KBM-7 (cell line): ENCODE results near the gene DNAH2.

Experiments
- DNase-seq: peaks from one replicate; pipeline ENCODE4 v3.0.0-alpha.2; 2015
- in situ Hi-C: fragments of 300-500 bp; cut with MboI; formaldehyde crosslinking; loops from 2 replicates; pipeline ENCODE4 v1.14.3; 2020; ENCODE audit warnings: low sequenced_read_pairs, low pct_unique_long_range_greater_than_20kb, mixed read lengths

DNAH2 gene

GRCh38 chr17:7717756-7718350, 309 bp downstream of the DNAH2 start:
- DNase-seq: peak; percentile 79
- in situ Hi-C loops: no loop called here

GRCh38 chr17:7719661-7720060, 2.1 kb downstream of the DNAH2 start:
- in situ Hi-C loops: no loop called here
- no peak for DNase-seq

- DNase-seq: no peak
- in situ Hi-C loops: no loop called here
Observed at GRCh38 chr17:7720125-7720524, 2.6 kb downstream of the DNAH2 start.

- in situ Hi-C loops: no loop called here
- DNase-seq: no peak
Observed at GRCh38 chr17:7721612-7722011, 4.1 kb downstream of the DNAH2 start.

- in situ Hi-C loops: no loop called here
- no peak for DNase-seq
Observed at GRCh38 chr17:7727886-7728285, 10.3 kb downstream of the DNAH2 start.

GRCh38 chr17:7729816-7730215, 12.3 kb downstream of the DNAH2 start:
- peak; percentile 60 for DNase-seq
- in situ Hi-C loops: no loop called here

GRCh38 chr17:7732981-7733539, 15.5 kb downstream of the DNAH2 start:
- in situ Hi-C loops: no loop called here

GRCh38 chr17:7737601-7738000, 20.1 kb downstream of the DNAH2 start:
- DNase-seq: no peak
- in situ Hi-C loops: no loop called here

More at GRCh38 chr17:7732981-7733539, 15.5 kb downstream of the DNAH2 start:
- DNase-seq: no peak

- no peak for DNase-seq
- in situ Hi-C loops: no loop called here
Observed at GRCh38 chr17:7739746-7740145, 22.2 kb downstream of the DNAH2 start.

- in situ Hi-C loops: no loop called here
- no peak for DNase-seq
Observed at GRCh38 chr17:7740481-7741001, 23.0 kb downstream of the DNAH2 start.

GRCh38 chr17:7742729-7743128, 25.2 kb downstream of the DNAH2 start:
- in situ Hi-C loops: no loop called here

GRCh38 chr17:7744416-7744815, 26.9 kb downstream of the DNAH2 start:
- DNase-seq: no peak
- in situ Hi-C loops: no loop called here

More at GRCh38 chr17:7742729-7743128, 25.2 kb downstream of the DNAH2 start:
- no peak for DNase-seq

- in situ Hi-C loops: no loop called here
- DNase-seq: peak; percentile 67
Observed at GRCh38 chr17:7745748-7746470, 28.4 kb downstream of the DNAH2 start.

- in situ Hi-C loops: no loop called here
- DNase-seq: no peak
Observed at GRCh38 chr17:7747635-7748071, 30.1 kb downstream of the DNAH2 start.

- in situ Hi-C loops: no loop called here
- no peak for DNase-seq
Observed at GRCh38 chr17:7748076-7748775, 30.7 kb downstream of the DNAH2 start.

- in situ Hi-C loops: no loop called here
- DNase-seq: peak; percentile 26
Observed at GRCh38 chr17:7750321-7750821, 32.8 kb downstream of the DNAH2 start.

GRCh38 chr17:7754656-7755055, 37.1 kb downstream of the DNAH2 start:
- DNase-seq: no peak

GRCh38 chr17:7755095-7755890, 37.7 kb downstream of the DNAH2 start:
- no peak for DNase-seq
- in situ Hi-C loops: no loop called here

More at GRCh38 chr17:7754656-7755055, 37.1 kb downstream of the DNAH2 start:
- in situ Hi-C loops: no loop called here

- in situ Hi-C loops: no loop called here
Observed at GRCh38 chr17:7756968-7757367, 39.4 kb downstream of the DNAH2 start.

More at GRCh38 chr17:7756968-7757367, 39.4 kb downstream of the DNAH2 start:
- DNase-seq: no peak
